Testis (tissue), 3 donors: ENCODE data around the gene GNAI2. TPM values are rescaled to one million over a fixed set of nuclear protein-coding genes. Genes with fewer than 3 reads are reported as not detected.

ENCODE experiments used
- DNase-seq: peaks from one replicate; pipeline ENCODE4 v3.0.0-alpha.2; 2019
- H3K27ac ChIP-seq, 2 donors: fragments of 200-600 bp; sonication (generic); one replicate each; pipeline ENCODE4 v1.5.1; 2019
- H3K27me3 ChIP-seq: fragments of 200-600 bp; sonication (generic); one replicate; pipeline ENCODE4 v1.5.1; 2019
- H3K36me3 ChIP-seq: fragments of 200-600 bp; sonication (generic); one replicate; pipeline ENCODE4 v1.5.1; 2017; ENCODE audit warnings: low read depth; ENCODE audit errors: missing control alignments
- H3K4me1 ChIP-seq: fragments of 200-600 bp; sonication (generic); one replicate; pipeline ENCODE4 v1.5.1; 2019
- H3K4me3 ChIP-seq, 2 donors: fragments of 200-600 bp; sonication (generic); one replicate each; pipeline ENCODE4 v1.5.1; 2017 to 2019
- H3K9me3 ChIP-seq: fragments of 200-600 bp; sonication (generic); one replicate; pipeline ENCODE4 v1.5.1; 2017
- POLR2A ChIP-seq: fragments of 450-650 bp; IDR thresholded peaks from one replicate; pipeline ENCODE4 v1.6.1; 2017; ENCODE audit warnings: antibody characterized with exemption, mild to moderate bottlenecking, moderate library complexity
- WGBS, 2 donors: methylation state at CpG; one replicate each; pipeline ENCODE4 v1.1.5; 2018; 5-methylcytosine and 5-hydroxymethylcytosine counted together
- intact Hi-C: fragments of 100-400 bp; cut with DNase I; formaldehyde crosslinking; loops from one replicate; pipeline ENCODE4 v1.15.1; 2023; ENCODE audit warnings: low total_unique reads
- polyA plus RNA-seq: library from polyadenylated mRNA; stranded (reverse); fragments of 350-450 nt; fragmentation: Illumina TruSeq; extraction: RNeasy Lipid Tissue Mini Kit (QIAGEN cat#74804); gene quantifications from one replicate; pipeline ENCODE4 v1.2.3, GENCODE V29; 2014; ENCODE audit warnings: low read depth, low replicate concordance; ENCODE audit not compliant: insufficient read depth
- total RNA-seq, 2 donors: library from RNA; depleted of rRNA; stranded (reverse); fragments of >200 nt; gene quantifications; one replicate each; pipeline ENCODE4 v1.2.3, GENCODE V29; 2016
- TF ChIP-seq, protein P1 (sequence below), 3 experiments: fragments of 450-650 bp in 2 of 3; fragments of 200-600 bp in 1 of 3; sonication (generic) in 1 of 3; IDR thresholded peaks; one replicate each; pipeline ENCODE4 v1.5.1; 2016 to 2019; ENCODE audit warnings: antibody characterized with exemption in 3 of 3, mild to moderate bottlenecking in 2 of 3, moderate library complexity in 1 of 3

The GNAI2 gene
- total and polyA plus RNA-seq, 3 donors from 2014 or later: 238 to 343 (median 239) TPM

- TF ChIP-seq, protein P1, sequence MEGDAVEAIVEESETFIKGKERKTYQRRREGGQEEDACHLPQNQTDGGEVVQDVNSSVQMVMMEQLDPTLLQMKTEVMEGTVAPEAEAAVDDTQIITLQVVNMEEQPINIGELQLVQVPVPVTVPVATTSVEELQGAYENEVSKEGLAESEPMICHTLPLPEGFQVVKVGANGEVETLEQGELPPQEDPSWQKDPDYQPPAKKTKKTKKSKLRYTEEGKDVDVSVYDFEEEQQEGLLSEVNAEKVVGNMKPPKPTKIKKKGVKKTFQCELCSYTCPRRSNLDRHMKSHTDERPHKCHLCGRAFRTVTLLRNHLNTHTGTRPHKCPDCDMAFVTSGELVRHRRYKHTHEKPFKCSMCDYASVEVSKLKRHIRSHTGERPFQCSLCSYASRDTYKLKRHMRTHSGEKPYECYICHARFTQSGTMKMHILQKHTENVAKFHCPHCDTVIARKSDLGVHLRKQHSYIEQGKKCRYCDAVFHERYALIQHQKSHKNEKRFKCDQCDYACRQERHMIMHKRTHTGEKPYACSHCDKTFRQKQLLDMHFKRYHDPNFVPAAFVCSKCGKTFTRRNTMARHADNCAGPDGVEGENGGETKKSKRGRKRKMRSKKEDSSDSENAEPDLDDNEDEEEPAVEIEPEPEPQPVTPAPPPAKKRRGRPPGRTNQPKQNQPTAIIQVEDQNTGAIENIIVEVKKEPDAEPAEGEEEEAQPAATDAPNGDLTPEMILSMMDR (IDR thresholded peaks at IDR 0.05): no peak
- TF ChIP-seq POLR2A: no peak
- H3K9me3 ChIP-seq: no peaks in the 10 kb centered on the region
- H3K27ac ChIP-seq: peak overlapping the region; percentile 81 to 89
- H3K27me3 ChIP-seq: no peaks in the 10 kb centered on the region
- H3K4me1 ChIP-seq: peaks cover 36% of the 10 kb centered on the region
- 0% methylated on average over 16 to 26 of the region's 31 CpGs for WGBS, 2 donors
- peak; percentile 91 for DNase-seq
- peak overlapping the region; percentile 84 to 86 for H3K4me3 ChIP-seq
- intact Hi-C loops: no loop called here
- H3K36me3 ChIP-seq: no peaks in the 10 kb centered on the region
Measured at GRCh38 chr3:50237754-50238548, 1.9 kb downstream of the GNAI2 start.

GRCh38 chr3:50238549-50239026 lies 2.6 kb downstream of the GNAI2 start:
- peaks cover 41% of the 10 kb centered on the region for H3K4me1 ChIP-seq
- TF ChIP-seq, protein P1 (IDR thresholded peaks at IDR 0.05): no peak
- no peak for TF ChIP-seq POLR2A
- peak overlapping the region in 1 of 2 donors; percentile 84 for H3K4me3 ChIP-seq
- H3K27me3 ChIP-seq: no peaks in the 10 kb centered on the region
- WGBS, 2 donors: 52% methylated on average over 7 of the region's 7 CpGs; no CpG with 5 or more reads in 1 of the 2 donors
- H3K9me3 ChIP-seq: no peaks in the 10 kb centered on the region
- peak; percentile 90 for DNase-seq
- peak overlapping the region; percentile 81 to 89 for H3K27ac ChIP-seq
- no peaks in the 10 kb centered on the region for H3K36me3 ChIP-seq
- intact Hi-C loops: no loop called here

- no peaks in the 10 kb centered on the region for H3K36me3 ChIP-seq
- H3K4me1 ChIP-seq: peaks cover 45% of the 10 kb centered on the region
- no peaks in the 10 kb centered on the region for H3K9me3 ChIP-seq
- TF ChIP-seq, protein P1 (IDR thresholded peaks at IDR 0.05): no peak
- TF ChIP-seq POLR2A: no peak
- H3K4me3 ChIP-seq: no peak overlapping the region
- no peak for DNase-seq
- H3K27me3 ChIP-seq: no peaks in the 10 kb centered on the region
- 71 to 81% methylated on average over 4 of the region's 4 CpGs for WGBS, 2 donors
- peak overlapping the region in 1 of 2 donors; percentile 89 for H3K27ac ChIP-seq
- intact Hi-C loops: no loop called here
Measured at GRCh38 chr3:50239649-50240048, 3.6 kb downstream of the GNAI2 start.

- Histone ChIP-seq H3K27me3 (no peaks in the 10 kb centered on the region), H3K27ac (no peak overlapping the region), H3K4me3 (no peak overlapping the region), H3K4me1 (peaks cover 58% of the 10 kb centered on the region), H3K9me3 (no peaks in the 10 kb centered on the region), H3K36me3 (no peaks in the 10 kb centered on the region)
- no peak for DNase-seq
- WGBS, 2 donors: 60 to 74% methylated on average over 2 to 4 of the region's 4 CpGs
- no peak for TF ChIP-seq POLR2A
- TF ChIP-seq, protein P1 (IDR thresholded peaks at IDR 0.05): no peak
- intact Hi-C loops: no loop called here
Measured at GRCh38 chr3:50241163-50241562, 5.2 kb downstream of the GNAI2 start.
